ENCODE data around the gene CMTR1. TPM values are rescaled to one million over a fixed set of nuclear protein-coding genes. Genes with fewer than 3 reads are reported as not detected.
A peak's percentile ranks its signal among the peaks of the same experiment; 100 is the strongest.

CMTR1 gene
- total RNA-seq, 1 experiment from 2014 or later, result 34.8 TPM

GRCh38 chr6:37512400-37513011 lies 79.5 kb downstream of the CMTR1 start:
- H3K27ac ChIP-seq (ENCODE audit: insufficient read length, low read depth, low read length), result no peak overlapping the region

More at GRCh38 chr6:37512400-37513011, 79.5 kb downstream of the CMTR1 start:
- Histone ChIP-seq H2BK15ac (ENCODE audit: low read depth, low read length) (no peak overlapping the region), H2BK5ac (ENCODE audit: insufficient read length, low read length) (no peak overlapping the region), H3K23ac (ENCODE audit: insufficient read length, low read depth, low read length) (no peak overlapping the region), H3K9me3 (ENCODE audit: control insufficient read depth, low read depth, low read length) (no peaks in the 10 kb centered on the region), H3K4me2 (ENCODE audit: insufficient read depth, insufficient read length, low read length) (peak overlapping the region; percentile 46), H3K79me2 (ENCODE audit: insufficient read depth, low read length) (no peaks in the 10 kb centered on the region), H3K27me3 (ENCODE audit: insufficient read depth, low read length) (peaks cover 6% of the 10 kb centered on the region; the same call in 1 of the 2 replicates), H2BK120ac (ENCODE audit: low read depth, low read length, poor library complexity, severe bottlenecking) (no peak overlapping the region), H3K4ac (ENCODE audit: low read depth, low read length) (no peak overlapping the region), H4K5ac (ENCODE audit: insufficient read length, low read depth, low read length) (no peak overlapping the region), H2AK5ac (ENCODE audit: insufficient read length, low read length) (no peak overlapping the region), H3K9ac (ENCODE audit: extremely low read depth, insufficient read length, low read length) (no peak overlapping the region), H3K79me1 (ENCODE audit: insufficient read depth, low read depth, low read length, poor library complexity, severe bottlenecking) (no peaks in the 10 kb centered on the region), H2BK20ac (ENCODE audit: low read depth, low read length, poor library complexity, severe bottlenecking) (no peak overlapping the region), H4K20me1 (ENCODE audit: control insufficient read depth, insufficient read depth, insufficient read length) (no peaks in the 10 kb centered on the region), H3K18ac (ENCODE audit: insufficient read length, low read depth, low read length) (no peak overlapping the region), H3T11ph (ENCODE audit: low read length) (no peak overlapping the region), H4K91ac (ENCODE audit: insufficient read length, low read depth, low read length) (no peak overlapping the region), H2BK12ac (ENCODE audit: insufficient read length, low read depth, low read length) (no peak overlapping the region), H3K23me2 (ENCODE audit: insufficient read length, low read depth, low read length, poor library complexity, severe bottlenecking) (peaks cover 9% of the 10 kb centered on the region), H3K14ac (ENCODE audit: insufficient read depth, low read length) (peak overlapping the region; percentile 10; the same call in 1 of the 2 replicates), H3K56ac (ENCODE audit: insufficient read length, low read depth, low read length) (no peak overlapping the region), H2AFZ (ENCODE audit: low read length) (no peak overlapping the region), H3K4me1 (ENCODE audit: insufficient read depth, low read length) (peaks cover 14% of the 10 kb centered on the region; the same call in 1 of the 2 replicates), H4K8ac (replicated peaks; ENCODE audit: insufficient read length, low read depth, low read length) (no peak overlapping the region)
- peaks cover 0 to 5% (median 0%) of the 10 kb centered on the region in 3 experiments; a peak in 3 of 7 replicates for H3K36me3 Mint-ChIP-seq (ENCODE audit: insufficient read depth in 1 of 3, low read depth in 3 of 3)
- no peaks in the 10 kb centered on the region; a peak in 2 of 5 replicates for H3K9me3 Mint-ChIP-seq
- TF ChIP-seq CTCF (conservative IDR thresholded peaks at IDR 0.05), result no peak
- H3K27ac Mint-ChIP-seq, result peak overlapping the region in 1 of 3 experiments; percentile 37; a peak in 3 of 7 replicates
- no CpG with 5 or more reads among the region's 12 CpGs for WGBS (ENCODE audit: extremely low coverage, insufficient read length, low lambda C conversion rate)
- peaks cover 55 to 83% of the 10 kb centered on the region in 2 experiments for H3K4me1 Mint-ChIP-seq
- DNase-seq, result peak; percentile 64
- H3K4me3 Mint-ChIP-seq, result peak overlapping the region; percentile 18 to 63
- H3K27me3 Mint-ChIP-seq (ENCODE audit: low read depth), result peaks cover 41% of the 10 kb centered on the region

Measured in H9 (cell line).